HFFc6 (cell line): ENCODE results near the gene JAK1. TPM values are rescaled to one million over a fixed set of nuclear protein-coding genes. Genes with fewer than 3 reads are reported as not detected.
A peak's percentile ranks its signal among the peaks of the same experiment; 100 is the strongest.

ENCODE experiments used
- DNase-seq: peaks from one replicate; pipeline ENCODE4 v3.0.0-alpha.2; 2018
- H3K27ac Mint-ChIP-seq: 2 replicates; pipeline ENCODE4 v1.8.0; 2020; ENCODE audit warnings: mild to moderate bottlenecking, mixed read lengths
- H3K27me3 Mint-ChIP-seq: 2 replicates; pipeline ENCODE4 v1.8.0; 2021; ENCODE audit warnings: mild to moderate bottlenecking, moderate library complexity, mixed read lengths; ENCODE audit not compliant: insufficient read depth
- H3K36me3 Mint-ChIP-seq: 2 replicates; pipeline ENCODE4 v1.8.0; 2021; ENCODE audit warnings: low read depth, mixed read lengths
- H3K4me1 Mint-ChIP-seq: 2 replicates; pipeline ENCODE4 v1.8.0; 2020; ENCODE audit warnings: low read depth, mixed read lengths
- H3K4me3 Mint-ChIP-seq: 2 replicates; pipeline ENCODE4 v1.8.0; 2020; ENCODE audit warnings: mild to moderate bottlenecking, moderate library complexity, mixed read lengths
- H3K9me3 Mint-ChIP-seq: 2 replicates; pipeline ENCODE4 v1.8.0; 2020; ENCODE audit warnings: mild to moderate bottlenecking, mixed read lengths
- long read RNA-seq: library from polyadenylated mRNA; unstranded; transcript quantifications from one replicate; pipeline ENCODE4 v2.0.0, GENCODE V29; 2019
- total RNA-seq, 6 experiments: library from RNA; stranded (reverse); fragmentation: NEBNext Ultra II Directional; extraction: Animal tissue kit (Norgen Biotek cat#: 25700); gene quantifications; 2 replicates in 1 of 6; 3 replicates in 5 of 6; pipeline ENCODE4 v1.2.3, GENCODE V29; 2021
- TF ChIP-seq, protein P1 (sequence below): fragments of 200-600 bp; sonication (generic); IDR thresholded peaks from 2 replicates; pipeline ENCODE4 v1.5.0; 2021; ENCODE audit warnings: antibody characterized with exemption, mild to moderate bottlenecking

JAK1 gene
- 100 to 1,000 TPM in 2 of 6 experiments, 10 to 100 TPM in 4; 90.0 to 104 (median 98.3) TPM for total RNA-seq
- long read RNA-seq, full-length matches to known transcripts, result 20 of 91 reads
- long read RNA-seq, partial matches to known transcripts, result 50 of 91 reads
- long read RNA-seq, other reads (novel, unspliced or antisense), result 21 of 91 reads

DNA sequence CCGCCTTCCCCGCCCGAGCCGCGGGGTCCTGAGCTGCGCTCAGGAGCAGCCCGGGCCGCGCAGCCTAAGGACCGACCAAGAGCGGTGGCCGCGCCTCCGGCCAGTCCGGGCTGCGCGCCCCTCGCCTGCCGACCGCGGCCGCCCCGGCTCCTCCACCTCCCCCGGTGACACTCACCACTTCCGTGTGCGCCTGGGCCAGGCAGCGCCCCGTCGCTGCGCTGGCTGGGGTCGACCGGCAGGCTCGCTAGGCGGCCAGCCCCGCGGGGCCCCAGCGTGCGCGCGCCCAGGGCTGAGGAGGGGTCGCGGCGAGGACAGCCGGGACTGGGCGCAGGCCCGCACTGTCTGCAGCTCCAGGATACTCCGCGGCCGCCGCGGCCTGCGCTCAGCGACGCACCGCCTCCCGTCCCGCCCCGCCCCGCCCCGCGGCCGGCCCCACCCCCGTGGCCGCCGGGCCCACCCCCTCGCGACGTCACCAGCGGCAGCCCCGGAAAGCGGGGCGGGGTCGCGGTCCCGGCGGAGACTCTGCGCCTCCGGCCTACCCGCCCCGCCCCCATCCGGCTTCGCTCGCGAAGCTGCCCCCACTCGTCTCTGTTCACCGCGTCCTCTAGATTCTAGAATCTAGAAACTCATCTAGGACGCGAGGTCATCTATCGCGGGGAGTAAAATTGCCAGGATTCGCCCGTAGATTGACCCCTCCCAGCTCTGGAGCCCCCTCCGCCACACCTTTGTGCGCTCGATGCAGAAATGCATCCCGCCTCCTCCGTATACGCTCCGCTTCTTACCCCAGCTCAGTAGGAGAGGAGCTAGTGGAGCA, at the start of gene JAK1:
Gene JAK1, minus strand, starts transcription at position 392 of the 814 bp plus-strand sequence. CDS start 80,285 bp downstream, outside the sequence.
- peaks cover 4% of the 10 kb centered on the region for H3K36me3 Mint-ChIP-seq
- no peaks in the 10 kb centered on the region for H3K9me3 Mint-ChIP-seq
- H3K4me1 Mint-ChIP-seq, result peaks cover 47% of the 10 kb centered on the region
- H3K4me3 Mint-ChIP-seq, result peak within 1 kb of the TSS; percentile 92
- peak within 1 kb of the TSS; percentile 87 for H3K27ac Mint-ChIP-seq
- peak; percentile 37 for DNase-seq
- TF ChIP-seq, protein P1, sequence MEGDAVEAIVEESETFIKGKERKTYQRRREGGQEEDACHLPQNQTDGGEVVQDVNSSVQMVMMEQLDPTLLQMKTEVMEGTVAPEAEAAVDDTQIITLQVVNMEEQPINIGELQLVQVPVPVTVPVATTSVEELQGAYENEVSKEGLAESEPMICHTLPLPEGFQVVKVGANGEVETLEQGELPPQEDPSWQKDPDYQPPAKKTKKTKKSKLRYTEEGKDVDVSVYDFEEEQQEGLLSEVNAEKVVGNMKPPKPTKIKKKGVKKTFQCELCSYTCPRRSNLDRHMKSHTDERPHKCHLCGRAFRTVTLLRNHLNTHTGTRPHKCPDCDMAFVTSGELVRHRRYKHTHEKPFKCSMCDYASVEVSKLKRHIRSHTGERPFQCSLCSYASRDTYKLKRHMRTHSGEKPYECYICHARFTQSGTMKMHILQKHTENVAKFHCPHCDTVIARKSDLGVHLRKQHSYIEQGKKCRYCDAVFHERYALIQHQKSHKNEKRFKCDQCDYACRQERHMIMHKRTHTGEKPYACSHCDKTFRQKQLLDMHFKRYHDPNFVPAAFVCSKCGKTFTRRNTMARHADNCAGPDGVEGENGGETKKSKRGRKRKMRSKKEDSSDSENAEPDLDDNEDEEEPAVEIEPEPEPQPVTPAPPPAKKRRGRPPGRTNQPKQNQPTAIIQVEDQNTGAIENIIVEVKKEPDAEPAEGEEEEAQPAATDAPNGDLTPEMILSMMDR, result peak; percentile 12; the same call in 1 of the 2 replicates
- H3K27me3 Mint-ChIP-seq, result peaks cover 2% of the 10 kb centered on the region; the same call in 1 of the 2 replicates

DNA sequence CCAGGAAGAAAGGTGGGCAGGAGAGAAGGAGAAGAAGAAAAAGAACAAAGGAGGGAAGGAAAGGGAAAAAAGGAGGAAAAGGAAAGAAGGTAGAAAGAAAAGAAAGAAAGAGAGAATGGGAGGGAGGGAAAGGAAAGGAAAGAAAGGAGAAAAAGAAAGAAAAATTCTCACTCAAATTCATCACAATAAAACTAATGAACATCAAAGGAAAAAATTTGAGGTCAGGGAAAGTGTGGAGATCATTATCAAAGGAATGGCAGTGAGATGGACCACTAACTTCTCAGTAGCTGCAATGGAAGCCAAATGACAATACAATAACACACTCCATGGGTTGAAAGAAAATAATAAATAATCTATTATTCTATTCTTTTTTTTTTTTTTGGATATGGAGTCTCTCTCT, 48.0 kb upstream of the JAK1 start:
- H3K9me3 Mint-ChIP-seq, result no peaks in the 10 kb centered on the region
- no peaks in the 10 kb centered on the region for H3K36me3 Mint-ChIP-seq
- no peak for DNase-seq
- H3K27ac Mint-ChIP-seq, result no peak overlapping the region
- peaks cover 5% of the 10 kb centered on the region for H3K27me3 Mint-ChIP-seq
- H3K4me1 Mint-ChIP-seq, result no peaks in the 10 kb centered on the region
- H3K4me3 Mint-ChIP-seq, result no peak overlapping the region
- TF ChIP-seq, protein P1, result no peak

DNA sequence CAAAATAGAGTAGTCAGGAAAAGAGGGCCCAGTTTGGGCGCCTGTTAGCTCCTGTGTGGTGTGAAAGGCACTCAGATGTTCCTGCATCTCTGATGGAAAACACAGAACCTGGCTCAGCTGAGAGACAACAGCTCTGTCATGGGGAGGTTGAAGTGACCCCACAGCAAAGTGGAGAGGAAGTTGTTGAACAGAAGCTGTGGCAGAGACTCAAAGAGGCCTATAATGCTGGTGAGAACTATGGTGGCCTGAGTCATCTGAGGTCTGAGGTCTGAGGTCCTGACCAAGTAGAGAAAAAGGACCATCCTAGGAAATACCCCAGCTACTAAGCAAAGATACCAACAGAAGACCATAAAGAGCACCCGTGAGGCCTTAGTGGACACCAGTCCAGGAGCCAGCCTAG, 45.6 kb upstream of the JAK1 start:
- TF ChIP-seq, protein P1, result no peak
- Mint-ChIP-seq H3K4me3 (no peak overlapping the region), H3K9me3 (no peaks in the 10 kb centered on the region), H3K27ac (no peak overlapping the region), H3K36me3 (no peaks in the 10 kb centered on the region), H3K27me3 (peaks cover 5% of the 10 kb centered on the region), H3K4me1 (no peaks in the 10 kb centered on the region)
- no peak for DNase-seq

DNA sequence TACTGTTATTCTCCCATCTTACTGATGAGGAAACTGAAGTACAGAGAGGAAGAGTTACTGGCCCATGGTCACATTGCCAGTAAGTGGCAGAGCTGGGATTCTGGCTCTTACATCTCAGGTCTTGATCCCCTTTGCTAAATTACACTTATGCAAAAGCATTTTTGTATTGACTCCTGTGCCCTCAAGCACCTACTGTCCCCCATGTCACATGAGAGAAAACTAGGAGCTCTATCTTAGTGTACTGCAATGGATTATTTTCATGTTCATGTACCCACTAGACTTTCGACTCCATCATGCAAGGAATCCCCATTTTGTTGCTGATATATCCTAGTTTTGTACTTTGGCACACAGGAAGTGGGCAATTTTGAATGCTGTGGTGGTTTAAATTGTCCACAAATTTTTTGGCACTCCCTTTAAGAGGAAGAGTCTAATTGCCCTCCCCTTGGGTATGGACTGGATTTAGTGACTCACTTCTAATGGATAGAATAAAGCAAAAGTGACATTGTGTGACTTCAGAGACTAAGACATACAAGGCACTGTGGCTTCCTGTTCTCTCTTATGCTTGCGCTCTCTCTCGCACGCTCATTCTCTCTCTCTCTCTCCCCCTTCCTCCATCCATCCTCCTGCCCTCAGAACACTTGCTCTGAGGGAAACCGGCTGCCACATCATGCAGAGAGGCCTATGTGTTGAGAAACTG, 43.5 kb upstream of the JAK1 start:
- TF ChIP-seq, protein P1, result no peak
- H3K27ac Mint-ChIP-seq, result no peak overlapping the region
- no peaks in the 10 kb centered on the region for H3K4me1 Mint-ChIP-seq
- no peaks in the 10 kb centered on the region for H3K9me3 Mint-ChIP-seq
- H3K36me3 Mint-ChIP-seq, result no peaks in the 10 kb centered on the region
- peaks cover 3% of the 10 kb centered on the region for H3K27me3 Mint-ChIP-seq
- no peak for DNase-seq
- H3K4me3 Mint-ChIP-seq, result no peak overlapping the region

DNA sequence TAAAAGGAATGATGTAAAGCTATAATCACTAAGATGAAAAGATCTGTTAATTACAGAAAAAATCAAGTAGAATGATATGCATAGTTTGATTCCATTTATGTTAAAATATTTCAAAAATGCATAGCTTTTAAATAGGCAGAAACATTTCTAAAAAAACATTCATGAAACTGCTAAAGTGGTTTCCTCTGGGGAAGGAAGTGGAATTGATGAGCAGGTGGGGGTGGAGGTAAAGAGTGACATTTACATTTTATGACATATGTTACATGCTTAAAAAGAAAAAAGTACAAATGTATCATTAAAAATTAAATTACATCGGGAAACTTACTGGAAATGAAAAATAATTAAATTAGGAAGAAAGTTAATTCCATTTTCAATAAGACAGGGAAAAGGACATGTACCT, 42.8 kb upstream of the JAK1 start:
- peaks cover 2% of the 10 kb centered on the region for H3K27me3 Mint-ChIP-seq
- H3K9me3 Mint-ChIP-seq, result no peaks in the 10 kb centered on the region
- no peak overlapping the region for H3K4me3 Mint-ChIP-seq
- TF ChIP-seq, protein P1, result no peak
- H3K36me3 Mint-ChIP-seq, result no peaks in the 10 kb centered on the region
- H3K4me1 Mint-ChIP-seq, result no peaks in the 10 kb centered on the region
- no peak for DNase-seq
- no peak overlapping the region for H3K27ac Mint-ChIP-seq
